HG03196 (cell line): ENCODE measurements around the gene RBPJ.
"Not testable (repeated sequence)": the region's sequence is repeated elsewhere in the genome, so short reads cannot be mapped to it uniquely, and the experiment has no call there.

Experiments
- ATAC-seq: cut with Tn5 transposase; IDR thresholded peaks from one replicate; pipeline ENCODE4 v1.9.1; 2021; ENCODE audit not compliant: unreplicated experiment

Gene RBPJ

DNA sequence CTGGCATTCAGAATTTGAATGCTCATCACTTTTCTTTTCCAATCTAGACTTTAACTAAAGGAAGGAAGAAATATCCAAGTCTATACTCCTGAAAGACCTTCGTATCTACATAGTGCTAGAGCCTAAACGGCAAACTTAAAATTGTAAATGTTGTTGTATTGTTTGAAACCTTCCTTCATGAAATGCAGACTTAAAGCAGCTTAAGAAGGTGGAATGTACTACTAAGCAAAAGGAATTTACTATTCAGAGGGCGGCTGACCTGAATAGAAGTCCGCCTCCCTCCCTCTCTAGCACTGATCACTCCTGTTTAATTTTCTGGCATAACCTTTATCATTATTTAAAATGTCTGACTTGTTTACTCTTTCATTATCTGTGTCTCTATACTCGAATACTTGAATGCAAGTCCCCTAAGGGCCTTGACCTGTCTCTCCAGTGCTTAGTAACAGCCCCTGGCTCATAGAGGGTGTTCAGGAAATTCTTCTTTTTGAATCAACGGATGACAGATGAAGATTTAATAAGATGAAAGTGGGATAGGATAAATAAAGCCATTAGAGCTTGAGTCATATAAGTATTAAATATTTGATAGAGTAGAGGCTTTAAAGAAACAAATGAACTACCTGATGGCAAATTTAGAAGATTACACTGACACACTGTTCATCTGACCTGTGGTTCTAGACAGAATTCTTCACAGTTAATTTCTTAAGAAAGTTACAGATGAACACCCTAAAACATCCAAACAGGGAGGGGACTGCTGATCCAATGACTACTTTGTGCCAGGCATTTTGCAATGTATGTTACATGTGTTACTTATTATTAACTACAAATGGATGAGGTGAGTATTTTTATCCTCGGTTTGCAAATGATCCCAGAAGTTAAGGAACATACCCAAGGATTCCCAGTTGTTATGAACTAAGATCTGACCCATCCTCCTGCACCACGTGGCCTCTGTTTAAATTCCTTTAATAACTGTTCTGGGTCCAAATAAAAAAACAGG is 20.2 kb upstream of the RBPJ start:
- no peak for ATAC-seq

GRCh38 chr4:26302031-26302899 is 18.5 kb upstream of the RBPJ start:
- no peak for ATAC-seq

GRCh38 chr4:26303008-26303407 is 17.8 kb upstream of the RBPJ start:
- no peak for ATAC-seq

- ATAC-seq = no peak
Measured at GRCh38 chr4:26307037-26307800, 13.6 kb upstream of the RBPJ start.

DNA sequence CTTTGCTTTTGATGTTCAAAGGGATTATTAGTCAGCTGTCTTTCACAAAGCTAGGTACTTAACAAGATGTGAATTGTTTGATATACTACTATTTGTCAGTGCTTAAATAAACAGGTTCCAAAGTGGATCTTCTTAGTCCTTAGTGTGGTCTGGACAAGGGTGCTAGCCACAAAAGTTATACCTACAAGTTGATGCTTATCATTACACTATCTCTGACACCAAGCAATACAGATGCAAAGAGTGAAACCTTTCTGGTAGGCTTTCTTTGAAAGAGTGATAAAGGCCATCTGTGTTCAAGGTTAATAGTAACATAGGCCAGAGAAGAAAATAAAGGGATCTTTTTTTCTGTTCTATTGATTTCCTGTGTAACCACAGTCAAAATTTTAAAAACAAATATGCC is 12.2 kb upstream of the RBPJ start:
- no peak for ATAC-seq

GRCh38 chr4:26310264-26310663 is 10.6 kb upstream of the RBPJ start:
- ATAC-seq = no peak

GRCh38 chr4:26311633-26312032 is 9.2 kb upstream of the RBPJ start:
- ATAC-seq = no peak

DNA sequence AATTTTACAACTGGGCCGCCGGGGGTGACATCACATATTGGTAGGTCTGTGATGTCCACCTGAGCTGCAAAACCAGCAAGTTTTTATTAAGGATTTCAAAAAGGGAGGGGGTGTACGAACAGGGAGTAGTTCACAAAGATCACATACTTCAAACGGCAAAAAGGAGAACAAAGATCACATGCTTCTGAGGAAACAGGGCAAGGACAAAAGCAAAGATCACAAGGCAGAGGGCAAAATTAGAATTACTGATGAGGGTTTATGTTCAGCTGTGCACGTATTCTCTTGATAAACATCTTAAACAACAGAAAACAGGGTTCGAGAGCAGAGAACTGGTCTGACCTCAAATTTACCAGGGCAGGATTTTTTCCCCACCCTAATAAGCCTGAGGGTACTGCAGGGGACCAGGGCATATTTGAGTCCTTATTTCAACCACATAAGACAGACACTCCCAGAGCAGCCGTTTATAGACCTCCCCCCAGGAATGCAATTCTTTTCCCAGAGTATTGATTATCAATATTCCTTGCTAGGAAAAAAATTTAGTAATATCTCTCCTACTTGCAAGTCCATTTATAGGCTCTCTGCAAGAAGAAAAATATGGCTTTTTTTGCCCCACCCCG is 5.4 kb upstream of the RBPJ start:
- not testable (repeated sequence) for ATAC-seq

DNA sequence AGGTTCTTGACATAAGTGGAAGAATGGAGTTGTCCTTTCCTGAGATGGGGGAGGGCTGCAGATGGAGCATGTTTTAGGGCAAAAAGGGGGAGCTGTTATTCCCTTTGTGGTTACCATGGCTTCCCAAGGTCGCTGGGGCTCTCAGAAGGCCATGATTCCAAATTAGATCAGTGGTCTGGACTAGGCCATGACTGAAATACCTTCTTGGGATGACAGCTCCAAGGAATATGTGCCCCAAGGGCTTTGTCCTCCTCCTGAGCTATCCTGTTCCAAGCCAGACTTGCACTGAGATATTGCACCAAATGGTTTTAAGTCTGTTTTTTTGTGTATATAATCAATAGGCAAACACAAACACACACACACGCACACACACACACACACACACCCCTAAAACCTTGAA is 3.0 kb upstream of the RBPJ start:
- no peak for ATAC-seq

GRCh38 chr4:26319467-26319948 is 1.3 kb upstream of the RBPJ start:
- ATAC-seq = peak; percentile 77

DNA sequence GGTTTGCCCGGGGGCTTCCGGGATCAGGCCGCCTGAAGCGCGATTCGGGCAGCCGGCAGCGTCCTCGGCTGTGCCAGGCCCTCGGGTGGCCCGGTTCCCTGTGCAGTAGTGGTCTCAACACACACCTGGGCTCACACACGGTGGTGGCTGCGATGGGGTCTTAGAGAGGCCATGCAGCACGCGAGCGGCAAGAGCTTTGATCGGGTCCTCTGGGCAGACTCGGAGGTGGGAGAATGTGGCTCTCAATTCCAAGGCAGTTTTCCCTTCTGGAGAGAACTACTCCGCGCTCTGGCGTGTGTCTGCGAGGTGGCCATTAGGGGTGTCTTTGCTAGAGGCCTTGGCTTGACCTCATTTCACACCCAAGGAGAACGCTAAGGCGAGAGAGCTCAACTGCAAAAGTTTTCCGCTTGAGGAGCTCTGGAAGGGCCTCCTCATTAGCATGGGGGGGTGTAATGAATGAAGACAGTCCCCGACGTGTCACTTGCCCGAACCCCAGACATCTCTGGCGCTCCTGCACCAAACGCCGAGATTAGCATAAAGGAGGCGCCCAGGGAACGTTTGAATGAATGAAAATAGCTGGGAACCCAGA is 771 bp upstream of the RBPJ start:
- ATAC-seq = peak; percentile 21

DNA sequence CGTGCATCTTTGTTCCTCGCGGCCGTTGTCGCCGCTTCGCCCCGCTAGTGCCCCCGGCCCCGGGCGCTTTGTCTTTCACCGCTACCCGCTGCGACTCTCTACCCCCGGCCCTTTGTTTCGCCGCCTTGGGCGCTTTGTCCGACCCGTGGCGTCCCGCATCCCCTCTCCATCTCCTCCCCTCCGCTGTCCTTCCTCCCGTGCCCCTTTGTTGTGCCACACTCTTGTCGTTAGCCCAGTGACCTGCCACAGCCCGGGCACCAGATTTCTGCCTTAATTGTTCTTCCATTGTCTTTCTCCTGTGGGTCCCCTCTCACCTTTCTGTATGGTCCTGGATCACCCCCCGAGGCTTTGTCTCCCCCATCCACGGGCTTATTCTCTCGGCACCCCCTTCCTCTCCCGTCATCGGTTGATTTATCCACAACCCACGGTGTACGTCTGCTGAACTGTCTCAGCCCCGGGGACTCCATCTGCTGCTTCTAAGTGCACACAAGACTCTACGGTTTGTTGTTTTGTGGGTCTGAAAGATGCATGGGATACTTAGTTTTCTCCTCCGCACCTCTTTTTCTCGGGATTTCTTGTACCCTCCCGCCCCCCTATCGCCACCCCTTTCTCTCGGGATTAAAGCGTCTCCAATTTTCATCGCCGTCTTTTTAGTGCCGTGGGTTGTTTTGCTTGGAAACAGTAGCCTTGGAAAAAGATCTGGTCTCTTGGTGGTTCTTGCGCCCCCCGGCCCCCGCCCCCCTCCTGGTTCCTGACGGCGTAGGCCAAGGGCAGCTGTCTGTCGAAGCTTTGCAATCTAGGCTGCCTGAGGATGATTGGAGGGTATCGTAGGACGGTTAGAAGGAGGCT is 783 bp downstream of the RBPJ start:
- no peak for ATAC-seq

DNA sequence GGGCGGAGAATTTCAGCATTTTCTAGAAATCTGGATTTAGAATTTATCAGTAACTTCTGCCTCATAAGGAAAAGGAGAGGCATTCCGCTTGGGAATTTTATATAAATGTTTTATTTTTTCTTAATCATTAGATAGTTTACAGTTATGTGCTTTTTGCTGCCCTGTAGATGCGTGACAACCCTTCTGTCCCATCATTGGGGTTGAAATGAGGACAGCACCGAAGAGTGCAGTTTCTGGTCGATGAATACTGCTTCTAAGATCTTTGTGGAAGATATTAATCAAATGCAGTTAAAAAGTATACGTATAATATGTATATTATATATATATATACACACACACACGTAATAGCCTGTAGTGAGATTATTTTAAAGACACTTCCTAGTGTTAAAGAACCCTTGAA is 1.5 kb downstream of the RBPJ start:
- no peak for ATAC-seq

DNA sequence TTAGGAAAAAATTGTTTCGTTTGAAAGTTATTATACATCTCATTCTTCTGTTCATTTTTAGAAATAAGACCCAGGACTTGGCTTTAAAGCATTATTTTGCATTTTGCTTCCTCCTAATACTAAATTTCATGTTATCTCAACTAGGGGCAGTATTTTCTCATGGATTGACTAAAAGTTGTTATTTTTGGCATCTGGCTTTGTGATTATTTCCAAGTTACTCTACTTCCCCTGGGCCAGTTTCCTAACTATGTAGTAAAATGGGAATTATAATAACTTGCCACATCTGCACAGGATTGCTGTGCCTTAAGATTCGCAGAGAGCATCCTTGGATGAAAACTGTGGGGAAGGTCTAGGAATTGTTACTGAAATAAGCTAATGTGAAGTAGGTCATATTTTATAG is 3.0 kb downstream of the RBPJ start:
- no peak for ATAC-seq

- ATAC-seq = no peak
Measured at GRCh38 chr4:26325191-26325590, 4.4 kb downstream of the RBPJ start.

DNA sequence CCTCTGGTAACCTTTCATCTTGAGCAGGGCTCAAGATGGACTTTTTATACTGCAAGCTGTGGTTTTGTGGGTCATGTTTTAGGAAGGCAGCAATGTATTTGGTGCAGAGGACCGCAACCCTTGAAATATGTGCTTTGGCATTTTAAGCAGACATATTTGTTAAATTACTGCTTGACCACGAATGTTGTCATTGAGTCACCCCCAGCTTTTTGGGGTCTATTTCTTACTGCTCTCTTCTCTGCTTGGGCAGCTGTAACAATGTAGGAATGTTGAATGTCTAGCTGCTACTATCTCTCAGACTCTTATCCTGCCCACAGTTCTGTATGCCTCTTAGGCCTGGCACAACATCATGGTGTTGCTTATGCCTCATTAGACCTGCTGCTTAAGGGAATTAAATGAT is 6.0 kb downstream of the RBPJ start:
- ATAC-seq = no peak

GRCh38 chr4:26330186-26330787 is 9.5 kb downstream of the RBPJ start:
- ATAC-seq = no peak

GRCh38 chr4:26330946-26331345 is 10.1 kb downstream of the RBPJ start:
- no peak for ATAC-seq
